ENCODE data around the gene HEXIM2. TPM values are rescaled to one million over a fixed set of nuclear protein-coding genes. Genes with fewer than 3 reads are reported as not detected.

The HEXIM2 gene
- total and polyA plus RNA-seq, 12 donors = 3.0 to 10.3 (median 6.3) TPM

- Histone ChIP-seq H3K4me1 (peaks cover 40 to 77% (median 67%) of the 10 kb centered on the region in 9 donors), H3K27ac (peak overlapping the region in 9 of 10 donors; percentile 59 to 97 (median 88)), H3K27me3 (no peaks in the 10 kb centered on the region), H3K36me3 (no peaks in the 10 kb centered on the region), H3K9me3 (no peaks in the 10 kb centered on the region), H3K4me3 (no peak overlapping the region)
- intact Hi-C loops (cut with DNase I) = loop anchor here in 1 of 10 donors (10.0 kb wide), 1 partner anchor 354 kb away; no protein-coding TSS in a partner anchor
- TF ChIP-seq CTCF (IDR thresholded peaks at IDR 0.05) = no peak
- DNase-seq (no peak), ATAC-seq (no peak)
- WGBS, 2 donors = 98% methylated on average over 2 of the region's 2 CpGs
Measured at GRCh38 chr17:45128989-45129388, 32.7 kb upstream of the HEXIM2 start.

DNA sequence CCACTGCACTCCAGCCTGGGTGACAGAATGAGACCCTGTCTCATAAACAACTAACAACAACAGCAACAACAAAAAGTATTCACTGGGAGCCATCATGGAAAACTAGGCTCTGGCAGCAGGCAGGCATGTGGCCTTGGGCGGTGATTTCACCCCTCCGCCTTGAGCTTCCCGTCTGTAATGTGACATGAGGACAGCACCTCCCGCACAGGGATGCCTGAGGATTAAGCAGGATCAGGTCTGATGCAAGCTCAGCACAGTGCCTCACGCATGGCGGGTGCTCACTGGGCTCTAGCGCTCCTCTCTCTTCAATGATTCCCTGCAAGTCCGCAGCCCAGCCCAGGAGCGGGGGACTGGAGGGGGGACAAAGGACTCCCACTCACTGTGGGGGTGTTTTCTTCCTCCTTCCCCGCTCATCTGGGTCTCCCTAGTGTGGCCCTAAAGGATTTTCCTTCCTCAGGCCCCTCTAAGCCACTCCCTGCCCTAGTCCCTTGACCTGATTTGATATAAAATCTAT, 32.2 kb upstream of the HEXIM2 start:
- H3K4me3 ChIP-seq = no peak overlapping the region
- peak in 4 of 8 donors; percentile 3 to 25 (median 10) for ATAC-seq
- TF ChIP-seq CTCF (IDR thresholded peaks at IDR 0.05) = no peak

GRCh38 chr17:45129940-45130680, 31.6 kb upstream of the HEXIM2 start:
- ATAC-seq (peak in 1 of 8 donors; percentile 1), DNase-seq (no peak)
- TF ChIP-seq CTCF (IDR thresholded peaks at IDR 0.05) = no peak
- Histone ChIP-seq H3K9me3 (no peaks in the 10 kb centered on the region), H3K27ac (peak overlapping the region in 9 of 10 donors; percentile 59 to 97 (median 88)), H3K36me3 (no peaks in the 10 kb centered on the region), H3K4me3 (peak overlapping the region in 1 of 10 donors; percentile 97), H3K4me1 (peaks cover 34 to 68% (median 58%) of the 10 kb centered on the region in 9 donors), H3K27me3 (no peaks in the 10 kb centered on the region)
- intact Hi-C loops (cut with DNase I) = loop anchor here in 6 of 10 donors (2.0 to 10.0 kb wide), 8 partner anchors 15 to 355 kb away; partner anchors contain the start of gene NMT1 (in 1 of the 6)
- 54 to 64% methylated on average over 13 of the region's 13 CpGs for WGBS, 2 donors

More for the DNA sequence above, 32.2 kb upstream of the HEXIM2 start:
- H3K27me3 ChIP-seq = no peaks in the 10 kb centered on the region
- H3K36me3 ChIP-seq = no peaks in the 10 kb centered on the region
- no peaks in the 10 kb centered on the region for H3K9me3 ChIP-seq
- intact Hi-C loops (cut with DNase I) = loop anchor here in 1 of 10 donors (10.0 kb wide), 1 partner anchor 355 kb away; no protein-coding TSS in a partner anchor
- DNase-seq = peak in 1 of 2 donors; percentile 45
- H3K27ac ChIP-seq = peak overlapping the region in 9 of 10 donors; percentile 59 to 97 (median 88)
- WGBS, 2 donors = 44 to 54% methylated on average over 10 of the region's 10 CpGs
- peaks cover 35 to 72% (median 62%) of the 10 kb centered on the region in 9 donors for H3K4me1 ChIP-seq
